ENCODE data around the gene BACE1. TPM values are rescaled to one million over a fixed set of nuclear protein-coding genes. Genes with fewer than 3 reads are reported as not detected.
"Not testable (repeated sequence)": the region's sequence is repeated elsewhere in the genome, so short reads cannot be mapped to it uniquely, and the experiment has no call there.

The BACE1 gene
- total and polyA plus RNA-seq, 4 donors: 5.5 to 36.3 (median 24.9) TPM

- ATAC-seq (ENCODE audit: low FRiP score); intact Hi-C loops (cut with DNase I): not testable (repeated sequence)
- 97 to 98% methylated on average over 5 of the region's 5 CpGs for WGBS, 2 donors
These were observed 43.9 kb downstream of the BACE1 start for GRCh38 chr11:117272175-117272574.

GRCh38 chr11:117271208-117271607 lies 44.8 kb downstream of the BACE1 start:
- H3K4me1 ChIP-seq (ENCODE audit: control insufficient read depth in 1 of 2, insufficient read depth in 2 of 2, low read length in 2 of 2): no peaks in the 10 kb centered on the region
- ATAC-seq (ENCODE audit: low FRiP score) (no peak), DNase-seq (no peak)
- intact Hi-C loops (cut with DNase I): no loop called here
- peaks cover 2% of the 10 kb centered on the region in 2 donors for H3K36me3 ChIP-seq (ENCODE audit: control insufficient read depth in 1 of 2, insufficient read depth in 2 of 2, low read length in 1 of 2)
- no peaks in the 10 kb centered on the region for H3K9me3 ChIP-seq (ENCODE audit: control insufficient read depth, low read length)
- H3K4me3 ChIP-seq (ENCODE audit: low read length in 2 of 2): no peak overlapping the region
- H3K27me3 ChIP-seq (ENCODE audit: control insufficient read depth in 1 of 2, insufficient read depth in 2 of 2, low read length in 1 of 2): no peaks in the 10 kb centered on the region
- WGBS, 2 donors: 95 to 97% methylated on average over 4 of the region's 4 CpGs
- H3K27ac ChIP-seq (ENCODE audit: low read depth in 1 of 2, low read length in 2 of 2): no peak overlapping the region

More at GRCh38 chr11:117272175-117272574, 43.9 kb downstream of the BACE1 start:
- H3K4me3 ChIP-seq (ENCODE audit: low read length in 2 of 2); H3K4me1 ChIP-seq (ENCODE audit: control insufficient read depth in 1 of 2, insufficient read depth in 2 of 2, low read length in 2 of 2); H3K27ac ChIP-seq (ENCODE audit: low read depth in 1 of 2, low read length in 2 of 2); H3K36me3 ChIP-seq (ENCODE audit: control insufficient read depth in 1 of 2, insufficient read depth in 2 of 2, low read length in 1 of 2); H3K9me3 ChIP-seq (ENCODE audit: control insufficient read depth, low read length); DNase-seq; H3K27me3 ChIP-seq (ENCODE audit: control insufficient read depth in 1 of 2, insufficient read depth in 2 of 2, low read length in 1 of 2): not testable (repeated sequence)

- 94 to 95% methylated on average over 2 of the region's 2 CpGs for WGBS, 2 donors
- DNase-seq (no peak), ATAC-seq (ENCODE audit: low FRiP score) (no peak)
- Histone ChIP-seq H3K4me3 (ENCODE audit: low read length in 2 of 2) (no peak overlapping the region), H3K4me1 (ENCODE audit: control insufficient read depth in 1 of 2, insufficient read depth in 2 of 2, low read length in 2 of 2) (no peaks in the 10 kb centered on the region), H3K9me3 (ENCODE audit: control insufficient read depth, low read length) (no peaks in the 10 kb centered on the region), H3K27ac (ENCODE audit: low read depth in 1 of 2, low read length in 2 of 2) (no peak overlapping the region), H3K36me3 (ENCODE audit: control insufficient read depth in 1 of 2, insufficient read depth in 2 of 2, low read length in 1 of 2) (peaks cover 2% of the 10 kb centered on the region in 2 donors), H3K27me3 (ENCODE audit: control insufficient read depth in 1 of 2, insufficient read depth in 2 of 2, low read length in 1 of 2) (no peaks in the 10 kb centered on the region)
- intact Hi-C loops (cut with DNase I): no loop called here
These were observed 46.2 kb downstream of the BACE1 start for GRCh38 chr11:117269856-117270255.

GRCh38 chr11:117265745-117266144 lies 50.3 kb downstream of the BACE1 start:
- DNase-seq (no peak), ATAC-seq (ENCODE audit: low FRiP score) (no peak)
- Histone ChIP-seq H3K27ac (ENCODE audit: low read depth in 1 of 2, low read length in 2 of 2) (no peak overlapping the region), H3K36me3 (ENCODE audit: control insufficient read depth in 1 of 2, insufficient read depth in 2 of 2, low read length in 1 of 2) (peaks cover 0 to 2% of the 10 kb centered on the region in 2 donors), H3K4me3 (ENCODE audit: low read length in 2 of 2) (no peak overlapping the region), H3K4me1 (ENCODE audit: control insufficient read depth in 1 of 2, insufficient read depth in 2 of 2, low read length in 2 of 2) (no peaks in the 10 kb centered on the region), H3K27me3 (ENCODE audit: control insufficient read depth in 1 of 2, insufficient read depth in 2 of 2, low read length in 1 of 2) (no peaks in the 10 kb centered on the region), H3K9me3 (ENCODE audit: control insufficient read depth, low read length) (no peaks in the 10 kb centered on the region)
- 78 to 80% methylated on average over 2 of the region's 2 CpGs for WGBS, 2 donors
- intact Hi-C loops (cut with DNase I): no loop called here

GRCh38 chr11:117264624-117265323 lies 51.3 kb downstream of the BACE1 start:
- H3K27ac ChIP-seq (ENCODE audit: low read depth in 1 of 2, low read length in 2 of 2); DNase-seq; ATAC-seq (ENCODE audit: low FRiP score); H3K4me1 ChIP-seq (ENCODE audit: control insufficient read depth in 1 of 2, insufficient read depth in 2 of 2, low read length in 2 of 2); H3K36me3 ChIP-seq (ENCODE audit: control insufficient read depth in 1 of 2, insufficient read depth in 2 of 2, low read length in 1 of 2); H3K9me3 ChIP-seq (ENCODE audit: control insufficient read depth, low read length); H3K4me3 ChIP-seq (ENCODE audit: low read length in 2 of 2); intact Hi-C loops (cut with DNase I); H3K27me3 ChIP-seq (ENCODE audit: control insufficient read depth in 1 of 2, insufficient read depth in 2 of 2, low read length in 1 of 2): not testable (repeated sequence)
- 95 to 97% methylated on average over 7 of the region's 7 CpGs for WGBS, 2 donors

- Histone ChIP-seq H3K4me1 (ENCODE audit: control insufficient read depth in 1 of 2, insufficient read depth in 2 of 2, low read length in 2 of 2) (no peaks in the 10 kb centered on the region), H3K27me3 (ENCODE audit: control insufficient read depth in 1 of 2, insufficient read depth in 2 of 2, low read length in 1 of 2) (no peaks in the 10 kb centered on the region), H3K27ac (ENCODE audit: low read depth in 1 of 2, low read length in 2 of 2) (no peak overlapping the region), H3K9me3 (ENCODE audit: control insufficient read depth, low read length) (no peaks in the 10 kb centered on the region), H3K4me3 (ENCODE audit: low read length in 2 of 2) (no peak overlapping the region), H3K36me3 (ENCODE audit: control insufficient read depth in 1 of 2, insufficient read depth in 2 of 2, low read length in 1 of 2) (peaks cover 0 to 1% of the 10 kb centered on the region in 2 donors)
- DNase-seq: no peak
- intact Hi-C loops (cut with DNase I): no loop called here
- 70 to 71% methylated on average over 1 of the region's 1 CpG for WGBS, 2 donors
- no peak for ATAC-seq (ENCODE audit: low FRiP score)
These were observed 56.6 kb downstream of the BACE1 start for GRCh38 chr11:117259417-117259816.

GRCh38 chr11:117258576-117258975 lies 57.5 kb downstream of the BACE1 start:
- ATAC-seq (ENCODE audit: low FRiP score) (no peak), DNase-seq (no peak)
- Histone ChIP-seq H3K27ac (ENCODE audit: low read depth in 1 of 2, low read length in 2 of 2) (no peak overlapping the region), H3K9me3 (ENCODE audit: control insufficient read depth, low read length) (no peaks in the 10 kb centered on the region), H3K36me3 (ENCODE audit: control insufficient read depth in 1 of 2, insufficient read depth in 2 of 2, low read length in 1 of 2) (peaks cover 0 to 1% of the 10 kb centered on the region in 2 donors), H3K4me1 (ENCODE audit: control insufficient read depth in 1 of 2, insufficient read depth in 2 of 2, low read length in 2 of 2) (no peaks in the 10 kb centered on the region), H3K27me3 (ENCODE audit: control insufficient read depth in 1 of 2, insufficient read depth in 2 of 2, low read length in 1 of 2) (no peaks in the 10 kb centered on the region), H3K4me3 (ENCODE audit: low read length in 2 of 2) (no peak overlapping the region)
- intact Hi-C loops (cut with DNase I): no loop called here
- WGBS, 2 donors: 88 to 91% methylated on average over 2 of the region's 2 CpGs

- no peaks in the 10 kb centered on the region for H3K4me1 ChIP-seq (ENCODE audit: control insufficient read depth in 1 of 2, insufficient read depth in 2 of 2, low read length in 2 of 2)
- ATAC-seq (ENCODE audit: low FRiP score) (no peak), DNase-seq (no peak)
- H3K27me3 ChIP-seq (ENCODE audit: control insufficient read depth in 1 of 2, insufficient read depth in 2 of 2, low read length in 1 of 2): no peaks in the 10 kb centered on the region
- H3K4me3 ChIP-seq (ENCODE audit: low read length in 2 of 2): no peak overlapping the region
- H3K36me3 ChIP-seq (ENCODE audit: control insufficient read depth in 1 of 2, insufficient read depth in 2 of 2, low read length in 1 of 2): peaks cover 1 to 3% of the 10 kb centered on the region in 2 donors
- no peak overlapping the region for H3K27ac ChIP-seq (ENCODE audit: low read depth in 1 of 2, low read length in 2 of 2)
- 45 to 65% methylated on average over 2 of the region's 2 CpGs for WGBS, 2 donors
- H3K9me3 ChIP-seq (ENCODE audit: control insufficient read depth, low read length): no peaks in the 10 kb centered on the region
- intact Hi-C loops (cut with DNase I): no loop called here
These were observed 59.5 kb downstream of the BACE1 start for GRCh38 chr11:117256573-117256972.

GRCh38 chr11:117255966-117256365 lies 60.1 kb downstream of the BACE1 start:
- Histone ChIP-seq H3K36me3 (ENCODE audit: control insufficient read depth in 1 of 2, insufficient read depth in 2 of 2, low read length in 1 of 2) (peaks cover 1 to 3% of the 10 kb centered on the region in 2 donors), H3K27me3 (ENCODE audit: control insufficient read depth in 1 of 2, insufficient read depth in 2 of 2, low read length in 1 of 2) (no peaks in the 10 kb centered on the region), H3K9me3 (ENCODE audit: control insufficient read depth, low read length) (no peaks in the 10 kb centered on the region), H3K4me3 (ENCODE audit: low read length in 2 of 2) (no peak overlapping the region), H3K27ac (ENCODE audit: low read depth in 1 of 2, low read length in 2 of 2) (no peak overlapping the region), H3K4me1 (ENCODE audit: control insufficient read depth in 1 of 2, insufficient read depth in 2 of 2, low read length in 2 of 2) (no peaks in the 10 kb centered on the region)
- intact Hi-C loops (cut with DNase I): no loop called here
- 74 to 77% methylated on average over 3 of the region's 3 CpGs for WGBS, 2 donors
- DNase-seq (no peak), ATAC-seq (ENCODE audit: low FRiP score) (no peak)

Measured in aorta (tissue), 5 donors.